Activated effector memory CD4-positive, alpha-beta T cell treated with anti-CD3 and anti-CD28 coated beads, Interleukin-2, amount 50 U/mL, for 16 hours (primary cell): ENCODE measurements around the gene CD6.

Experiments
- DNase-seq: peaks from one replicate; pipeline ENCODE4 v3.0.0-alpha.2; 2020

Gene CD6

DNA sequence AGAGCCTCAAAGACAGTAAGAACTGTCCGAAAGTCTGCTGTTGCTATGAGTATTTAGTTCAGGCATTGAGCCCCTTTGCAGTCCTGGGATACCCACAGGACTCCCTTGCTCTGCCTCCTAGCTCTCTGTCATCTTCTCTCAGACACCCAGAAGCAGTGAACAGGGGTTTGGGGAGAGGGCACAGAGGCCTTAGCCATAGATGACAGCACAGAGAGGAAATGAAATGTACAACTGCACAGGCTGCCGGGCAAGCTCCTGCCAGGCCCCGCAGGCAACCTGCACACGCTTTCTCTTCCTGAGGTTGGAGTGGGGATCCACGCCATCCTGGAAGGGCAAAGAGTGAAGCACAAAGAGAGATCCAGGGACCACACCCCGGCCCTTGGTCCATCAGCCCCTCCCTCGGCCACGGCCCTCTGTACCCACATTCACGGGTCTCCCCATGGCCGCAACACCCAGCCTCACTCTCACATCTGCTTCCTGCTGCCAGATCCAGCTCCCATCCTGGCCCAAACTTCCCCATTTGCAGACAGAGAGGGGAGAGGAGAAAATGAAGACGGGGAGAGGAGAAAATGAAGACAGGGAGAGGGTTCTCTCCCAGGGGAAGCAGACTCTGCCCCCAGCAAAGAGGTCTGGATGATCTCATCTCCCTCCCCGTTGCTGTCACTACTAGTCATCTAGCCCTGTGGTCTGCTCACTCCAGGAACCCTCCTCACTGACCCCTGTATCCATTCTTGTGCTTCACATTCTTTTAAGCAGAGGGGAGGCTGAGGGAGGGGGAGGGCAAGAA lies 40.7 kb downstream of the CD6 start:
- no peak for DNase-seq

DNA sequence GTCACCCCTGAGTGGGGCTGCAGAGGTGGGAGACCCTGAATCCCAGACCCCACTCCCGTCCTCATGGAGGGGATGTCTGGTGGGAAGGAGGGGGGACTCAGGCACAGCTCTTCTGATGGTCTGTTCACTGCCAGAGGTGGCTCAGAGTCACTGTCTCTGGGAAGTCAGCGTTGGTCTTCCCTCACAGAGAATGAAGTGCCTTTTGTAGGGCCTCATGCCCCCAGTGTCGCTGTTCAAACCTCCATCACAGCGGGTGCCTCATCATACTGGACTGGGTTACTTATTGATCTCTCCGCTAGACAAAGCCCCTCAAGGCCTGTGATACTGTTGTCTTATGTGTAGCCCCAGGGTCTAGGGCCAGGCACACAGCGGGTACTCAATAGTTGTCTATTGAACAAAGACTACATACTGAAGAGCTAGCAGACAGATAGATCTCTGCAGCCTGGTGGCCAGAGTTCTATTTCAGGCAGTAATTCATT lies 41.3 kb downstream of the CD6 start:
- no peak for DNase-seq

DNA sequence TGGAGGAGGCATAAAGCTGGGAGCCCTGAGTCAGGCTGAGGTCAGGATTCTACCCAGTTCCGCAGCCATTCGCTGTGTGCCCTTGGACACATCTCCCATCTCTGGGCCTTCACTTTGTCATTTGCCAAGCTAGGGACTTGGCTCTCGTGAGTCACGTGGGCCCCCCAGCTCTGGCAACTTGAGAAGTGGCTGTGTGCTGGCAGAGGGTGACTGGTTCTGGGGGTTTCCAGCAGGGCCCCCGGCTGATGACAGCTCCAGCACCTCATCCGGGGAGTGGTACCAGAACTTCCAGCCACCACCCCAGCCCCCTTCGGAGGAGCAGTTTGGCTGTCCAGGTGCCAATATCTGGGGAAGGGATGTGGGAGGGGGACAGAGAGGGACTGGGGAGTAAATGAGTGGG lies 46.6 kb downstream of the CD6 start:
- no peak for DNase-seq

DNA sequence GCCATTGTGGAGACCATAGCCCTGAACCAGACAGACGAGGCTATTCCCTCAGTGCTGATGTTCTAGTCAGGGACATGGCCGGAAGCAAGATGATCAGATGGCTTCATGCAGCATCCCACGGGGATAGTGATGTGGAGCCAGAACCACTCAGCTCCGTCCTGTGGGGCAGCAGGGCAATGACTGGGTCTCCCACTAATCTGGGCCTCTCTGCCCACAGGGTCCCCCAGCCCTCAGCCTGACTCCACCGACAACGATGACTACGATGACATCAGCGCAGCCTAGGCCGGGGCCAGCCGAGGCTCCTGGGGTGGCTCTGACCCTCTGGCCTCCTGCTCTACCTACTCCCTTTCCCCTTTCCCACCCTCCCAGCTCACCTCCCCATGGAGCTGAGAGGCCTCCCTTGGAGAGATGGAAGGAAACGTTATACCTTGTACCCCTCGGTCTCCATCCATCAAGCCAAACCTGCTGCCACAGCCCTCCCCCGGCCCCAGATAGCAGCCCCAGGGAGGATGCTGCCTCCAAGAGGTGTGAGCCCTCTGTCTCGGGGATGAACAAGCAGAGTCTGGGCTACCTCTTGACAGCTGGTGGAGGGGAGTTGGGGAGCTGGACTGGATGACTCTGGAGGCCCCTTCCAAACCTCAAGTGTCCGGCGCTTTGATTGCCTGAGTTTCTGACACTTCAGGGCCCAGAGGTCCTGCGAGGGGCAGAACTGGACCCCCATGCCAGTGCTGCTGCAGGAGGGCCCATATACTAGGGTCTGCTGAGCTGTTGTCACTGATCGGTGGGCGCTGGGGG lies 47.8 kb downstream of the CD6 start:
- no peak for DNase-seq

DNA sequence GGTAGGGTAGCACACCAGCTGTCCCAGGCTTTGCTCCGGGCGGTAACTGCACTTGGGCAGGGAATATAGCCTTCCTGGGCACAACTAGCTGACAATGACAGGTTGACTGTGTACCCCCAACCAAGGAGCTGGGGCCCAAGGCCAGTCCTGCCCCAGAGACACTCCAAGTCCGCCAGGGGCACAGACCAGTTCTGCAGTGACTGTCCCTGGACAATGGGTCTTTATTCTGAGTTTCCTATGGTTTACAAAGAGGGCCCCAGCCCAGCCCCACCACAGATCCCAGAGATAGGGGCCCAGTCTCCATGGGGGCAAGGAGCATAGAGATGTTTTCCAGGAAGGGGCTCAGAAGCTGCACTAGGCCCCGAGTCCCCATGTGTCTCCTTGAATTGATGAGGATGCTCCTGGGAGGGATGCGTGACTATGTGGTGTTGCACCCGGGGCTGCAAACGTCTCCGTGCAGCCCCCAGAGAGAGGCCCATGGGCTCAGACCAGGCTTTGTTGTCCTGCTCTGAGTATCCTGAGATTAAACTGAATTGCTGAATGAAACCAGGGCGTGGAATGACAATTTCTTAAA lies 48.4 kb downstream of the CD6 start:
- peak; percentile 62 for DNase-seq

DNA sequence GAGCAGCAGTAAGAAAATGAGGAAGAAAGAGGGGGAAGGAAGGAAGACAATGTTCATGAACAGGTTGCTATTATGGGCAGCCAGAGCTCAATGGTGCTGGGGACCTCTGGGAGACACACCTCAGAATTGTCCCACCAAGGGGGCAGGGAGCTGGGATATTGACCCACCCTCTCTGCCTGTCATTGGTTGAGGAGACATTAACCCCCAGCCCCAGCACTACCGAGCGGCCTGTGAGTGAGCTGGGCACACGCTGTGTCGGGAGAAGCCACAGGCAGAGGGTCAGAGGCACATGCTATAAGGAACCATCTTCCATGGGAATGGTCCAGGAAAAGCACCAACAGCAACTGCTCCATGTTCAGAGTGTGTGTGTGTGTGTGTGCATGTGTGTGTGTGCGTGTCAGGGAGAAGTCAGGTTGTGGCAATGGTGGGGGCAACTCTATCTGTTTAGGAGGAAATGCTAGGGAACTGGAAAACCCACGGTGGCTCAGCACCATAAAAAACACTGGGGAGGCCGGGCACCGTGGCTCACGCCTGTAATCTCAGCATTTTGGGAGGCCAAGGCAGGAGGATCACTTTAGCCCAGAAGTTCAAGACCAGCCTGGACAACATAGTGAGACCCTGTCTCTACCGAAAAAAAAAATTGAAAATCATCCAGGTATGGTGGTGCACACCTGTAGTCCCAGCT lies 49.2 kb downstream of the CD6 start:
- peak; percentile 63 for DNase-seq

DNA sequence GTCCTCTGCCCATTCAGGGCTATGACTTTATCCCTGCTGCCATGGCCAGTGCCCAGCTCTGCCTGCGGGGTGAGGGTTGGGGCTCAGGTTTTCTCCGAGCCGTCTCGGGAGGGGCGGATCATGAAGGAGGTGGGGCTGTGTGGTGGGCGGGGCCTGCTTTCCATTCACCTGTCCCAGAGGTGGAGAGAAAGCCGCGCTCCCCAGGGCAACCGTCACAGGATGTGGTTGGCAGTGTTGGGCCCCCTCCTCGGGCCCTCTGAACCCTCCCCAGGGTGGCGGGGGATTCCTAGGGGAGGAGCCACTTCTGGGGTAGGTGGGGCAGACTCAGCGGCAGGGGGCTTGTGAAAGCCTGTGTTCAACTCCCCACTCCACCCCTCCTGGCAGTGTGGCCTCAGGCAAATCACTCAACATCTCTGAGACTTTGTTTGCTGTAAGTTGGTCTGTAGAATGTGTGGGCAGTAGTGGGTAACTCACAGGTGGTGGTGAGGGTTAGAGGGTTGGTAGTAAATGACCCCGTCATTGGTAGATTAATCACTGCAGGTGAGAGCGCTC lies 50.3 kb downstream of the CD6 start:
- peak; percentile 95 for DNase-seq

DNA sequence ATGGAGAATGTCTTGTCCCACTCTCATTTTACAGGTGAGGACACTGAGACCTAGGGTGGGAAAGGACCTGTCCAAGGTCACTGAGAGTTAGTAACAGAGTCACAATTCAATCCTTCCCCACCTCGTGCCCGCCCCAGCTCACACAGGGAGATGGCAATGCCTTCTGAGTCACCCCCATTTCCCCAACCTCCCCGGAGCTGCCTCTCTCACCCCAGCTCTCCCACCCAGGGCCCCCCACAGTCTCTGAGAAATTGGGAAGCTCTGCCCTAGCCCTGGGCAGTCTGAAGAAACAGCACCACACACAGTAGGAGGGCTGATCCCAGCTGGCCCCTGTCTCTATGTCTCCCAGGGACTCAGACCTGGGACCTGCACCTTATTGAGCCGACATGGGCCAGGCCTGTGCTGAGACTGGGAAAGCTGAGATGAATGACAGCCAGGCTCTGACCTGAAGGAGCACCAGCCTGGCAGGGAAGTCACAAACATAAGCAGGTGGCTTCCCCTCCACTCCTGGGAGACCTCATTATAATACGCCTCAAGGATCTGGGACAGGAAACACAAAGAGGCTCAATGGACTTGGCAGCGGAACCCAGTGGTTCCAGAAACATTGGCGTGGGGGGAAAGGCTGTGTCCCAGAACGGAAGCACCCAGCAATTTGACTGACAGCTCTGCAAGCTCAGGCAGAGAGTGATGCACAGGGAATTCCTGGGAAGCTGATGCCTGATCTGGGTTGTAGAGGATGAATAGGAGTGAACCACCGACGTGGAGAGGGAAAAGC lies 51.0 kb downstream of the CD6 start:
- peak; percentile 75 for DNase-seq

DNA sequence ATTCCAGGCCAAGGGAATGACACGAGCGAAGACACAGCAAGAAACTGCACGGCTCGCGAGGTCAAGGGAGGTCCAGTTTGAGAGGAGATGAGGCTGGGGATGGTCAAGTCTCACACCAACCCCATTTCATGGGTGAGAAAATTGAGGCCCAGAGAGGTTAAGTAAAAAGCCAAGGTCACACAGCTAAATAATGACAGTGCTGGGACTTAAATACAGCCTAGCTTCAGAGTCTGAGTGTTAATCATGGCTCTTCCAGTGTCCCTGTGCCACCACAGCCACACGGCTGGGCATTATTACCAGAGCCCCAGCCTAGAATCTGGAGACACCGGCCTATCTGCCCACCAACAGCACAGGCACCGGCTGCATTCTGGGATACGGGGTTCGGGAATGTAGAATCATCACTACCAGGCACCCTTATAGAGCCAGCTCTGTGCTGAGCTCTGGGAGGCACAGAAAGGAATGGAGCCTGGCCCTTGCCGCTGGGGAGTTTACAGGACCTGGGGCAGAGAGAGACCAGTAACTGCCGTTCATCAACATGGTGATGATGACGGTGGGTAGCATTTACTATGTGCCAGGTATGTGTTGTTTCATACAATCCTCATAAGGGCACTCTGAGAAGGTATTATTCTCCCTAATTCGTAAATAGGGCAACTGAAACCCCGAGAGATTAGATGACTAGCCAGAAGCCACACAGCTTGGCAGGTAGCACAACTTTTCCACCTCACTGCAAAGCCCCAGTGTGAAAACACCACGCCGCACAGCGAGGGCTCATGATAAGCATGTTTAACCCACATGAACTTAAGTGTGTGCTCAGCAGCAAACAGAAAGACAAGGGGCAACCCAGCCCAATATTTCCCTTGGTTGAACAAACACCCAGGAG lies 51.8 kb downstream of the CD6 start:
- DNase-seq: peak; percentile 89

DNA sequence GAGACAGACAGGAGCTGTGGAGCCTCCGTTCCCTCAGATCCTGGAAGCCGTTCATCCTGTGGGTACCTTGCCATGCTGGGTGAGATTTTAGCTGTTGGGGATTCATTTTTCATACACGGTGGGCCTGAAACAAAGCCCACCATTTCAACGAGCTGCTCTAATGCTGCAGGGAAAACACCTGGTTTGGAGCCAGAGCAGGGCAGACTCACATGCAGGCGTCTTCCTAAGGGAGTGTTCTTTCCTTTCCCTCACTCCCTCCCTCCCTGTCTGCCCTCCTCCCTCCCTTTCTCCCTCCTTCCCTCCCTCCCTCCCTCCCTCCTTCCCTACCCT lies 52.5 kb downstream of the CD6 start:
- no peak for DNase-seq

DNA sequence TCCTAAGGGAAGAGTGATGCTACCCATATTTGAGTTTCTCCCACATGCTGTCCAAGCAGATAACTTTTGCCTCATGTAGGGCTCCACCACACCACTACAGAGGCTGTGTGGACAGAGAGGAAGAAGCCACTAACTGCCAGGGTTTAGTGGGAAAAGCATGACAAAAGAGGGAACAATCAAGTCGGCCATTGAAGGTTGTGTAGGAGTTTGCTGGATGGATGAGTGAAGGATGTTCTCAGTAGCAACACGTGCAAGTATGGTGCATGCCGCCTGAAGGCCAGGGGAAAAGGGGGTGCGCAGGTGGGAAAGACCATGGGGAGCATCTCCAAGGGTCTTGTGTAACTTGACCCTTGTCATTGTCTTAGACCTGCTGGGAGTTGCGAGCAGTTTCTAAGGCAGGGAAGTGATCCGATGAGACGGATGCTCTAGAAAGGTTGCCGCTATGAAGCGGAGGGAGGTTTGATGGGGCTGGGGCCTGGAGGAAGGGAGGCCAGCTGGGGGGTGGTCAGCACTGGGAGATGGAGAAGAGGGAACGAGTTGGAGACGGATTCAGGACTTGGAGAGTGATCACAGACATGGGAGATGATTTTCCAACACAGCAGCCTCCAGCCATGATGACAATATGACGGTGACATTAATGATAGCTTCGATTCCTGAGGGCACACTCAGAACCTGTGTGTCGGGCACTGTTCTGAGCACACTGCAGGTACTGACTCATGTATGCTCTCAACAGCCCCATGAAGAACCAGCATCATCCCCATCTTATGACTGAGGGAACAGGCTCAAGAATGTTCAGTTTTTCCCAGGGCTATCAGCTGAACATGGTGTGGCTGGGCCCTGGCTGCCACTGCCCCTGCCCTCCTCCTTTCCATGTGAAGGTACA lies 53.7 kb downstream of the CD6 start:
- DNase-seq: peak; percentile 62

DNA sequence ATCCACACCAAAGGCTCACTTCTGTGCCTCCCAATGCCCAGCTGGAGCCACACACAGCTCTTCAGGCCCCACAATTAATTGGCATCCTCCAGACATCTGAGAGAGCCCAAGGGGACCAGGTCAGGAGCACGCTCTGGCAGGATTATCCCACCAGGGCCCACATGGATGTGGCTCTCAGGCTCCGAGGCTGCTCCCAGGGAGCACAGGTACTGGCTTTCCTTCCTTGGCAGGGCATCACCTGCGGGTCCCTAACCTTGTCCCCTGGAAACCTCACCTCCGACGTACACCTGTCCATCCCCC lies 54.3 kb downstream of the CD6 start:
- DNase-seq: no peak

DNA sequence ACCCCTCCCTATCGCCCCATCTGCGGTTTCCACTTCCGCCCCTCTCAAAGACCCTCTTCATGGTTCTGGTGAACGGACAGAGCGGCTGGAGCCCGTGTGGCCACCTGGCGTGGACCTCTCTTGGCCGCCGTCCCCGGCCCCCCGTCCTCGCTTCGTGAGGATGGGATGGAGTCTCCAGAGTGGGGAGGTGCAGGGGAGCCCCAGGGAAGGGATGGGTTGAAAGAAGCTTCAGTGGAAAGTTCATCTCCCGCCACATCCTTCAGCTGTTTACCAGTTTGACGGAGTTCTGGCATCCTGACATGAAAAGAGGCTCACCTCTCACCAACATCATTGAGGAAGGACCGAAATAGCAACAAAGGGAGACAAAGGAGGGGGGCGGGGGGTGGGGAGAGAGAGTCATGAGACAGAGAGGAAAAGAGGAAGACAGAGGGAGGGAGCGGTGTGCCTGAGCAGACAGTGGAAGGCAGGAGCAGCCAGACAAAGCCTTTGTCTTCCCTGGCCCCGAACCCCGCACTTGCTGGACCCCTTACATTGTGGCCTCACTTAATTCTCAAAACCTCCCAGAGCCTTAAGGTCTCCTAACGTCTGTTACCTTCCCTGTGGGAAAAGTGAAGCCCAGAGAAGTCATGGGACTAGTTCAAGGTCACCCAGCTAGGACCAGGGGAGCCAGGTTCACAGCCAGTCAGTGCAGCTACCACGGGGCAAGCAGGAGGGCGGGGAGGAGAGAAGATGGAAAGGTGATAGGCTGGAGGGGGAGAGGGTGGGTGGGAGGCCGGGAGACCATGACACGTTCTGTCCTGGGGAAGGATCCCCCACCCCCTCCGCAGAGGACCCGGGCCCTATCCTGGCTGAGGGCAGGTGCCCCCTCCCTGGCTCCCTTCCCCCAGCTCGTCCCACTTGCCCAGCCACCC lies 54.9 kb downstream of the CD6 start:
- DNase-seq: peak; percentile 80

DNA sequence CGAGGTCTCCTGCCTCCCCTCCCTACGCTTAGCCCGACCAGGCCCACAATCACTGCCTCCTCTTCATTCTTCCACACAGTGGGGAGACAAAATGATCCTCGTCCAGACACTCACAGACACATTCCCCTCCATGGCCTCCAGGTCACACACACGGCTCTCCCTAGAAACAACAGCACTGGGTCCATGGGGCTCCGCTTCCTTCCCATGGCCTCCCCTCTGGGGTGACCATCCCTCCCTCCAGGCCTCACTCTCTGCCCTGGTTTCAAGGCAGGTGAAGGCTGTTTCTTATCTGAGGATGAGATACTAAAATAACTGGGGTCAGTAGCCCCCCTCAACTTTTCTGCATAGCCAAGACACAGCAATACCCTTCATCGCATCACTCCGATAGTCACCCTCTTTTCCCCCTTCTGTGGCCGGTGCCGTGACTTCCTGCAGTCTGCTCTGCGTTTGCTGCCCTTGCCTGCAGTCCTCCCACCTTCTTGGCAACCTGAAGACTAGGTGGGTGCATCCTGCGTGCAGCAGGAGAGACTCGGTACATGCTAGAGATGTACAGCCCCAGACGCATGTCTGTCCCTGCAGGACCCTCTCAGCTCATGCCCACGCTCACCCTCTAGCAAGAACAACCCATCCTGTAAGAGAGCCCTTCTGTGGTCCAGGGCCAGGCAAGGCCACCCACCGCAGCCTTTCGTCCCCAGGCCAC lies 55.8 kb downstream of the CD6 start:
- DNase-seq: peak; percentile 78

DNA sequence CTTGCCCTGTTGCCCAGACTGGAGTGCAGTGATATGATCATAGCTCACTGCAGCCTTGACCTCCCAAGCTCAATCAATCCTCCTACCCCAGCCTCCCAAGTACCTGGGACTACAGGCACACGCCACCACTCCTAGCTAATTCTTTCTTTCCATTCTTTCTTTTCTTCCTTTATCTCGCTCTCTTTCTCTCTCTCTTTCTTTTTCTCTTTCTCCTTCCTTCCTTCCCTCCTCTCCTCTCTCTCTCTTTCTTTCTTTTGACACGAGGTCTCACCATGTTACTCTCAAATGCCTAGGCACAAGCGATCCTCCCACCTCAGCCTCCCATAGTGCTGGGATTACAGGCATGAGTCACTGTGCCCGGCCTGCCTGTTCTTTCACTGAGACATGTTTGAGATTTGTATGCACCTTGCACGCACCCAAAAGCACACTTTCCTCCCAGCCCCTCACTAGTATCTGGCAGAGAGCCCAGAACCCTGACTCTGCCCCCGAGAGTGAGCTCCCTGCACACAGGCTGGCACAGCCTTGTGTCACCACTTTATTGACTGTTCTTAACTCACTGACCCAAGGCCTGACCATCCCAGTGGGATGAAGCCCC lies 56.8 kb downstream of the CD6 start:
- peak; percentile 86 for DNase-seq

DNA sequence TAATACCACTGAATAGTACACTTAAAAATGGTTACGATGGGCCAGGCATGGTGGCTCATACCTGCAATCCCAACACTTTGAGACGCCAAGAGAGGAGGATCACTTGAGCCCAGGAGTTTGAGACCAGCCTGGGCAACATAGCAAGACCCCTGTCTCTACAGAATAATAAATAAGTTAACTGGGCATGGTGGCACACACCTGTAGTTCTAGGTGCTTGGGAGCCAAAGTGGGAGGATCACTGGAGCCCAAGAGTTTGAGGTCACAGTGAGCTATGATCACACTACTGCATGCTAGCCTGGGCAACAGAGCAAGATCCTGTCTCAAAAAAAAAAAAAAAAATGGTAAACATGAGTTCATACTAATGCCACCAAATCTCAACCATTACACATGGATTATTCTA lies 61.3 kb downstream of the CD6 start:
- DNase-seq: no peak

DNA sequence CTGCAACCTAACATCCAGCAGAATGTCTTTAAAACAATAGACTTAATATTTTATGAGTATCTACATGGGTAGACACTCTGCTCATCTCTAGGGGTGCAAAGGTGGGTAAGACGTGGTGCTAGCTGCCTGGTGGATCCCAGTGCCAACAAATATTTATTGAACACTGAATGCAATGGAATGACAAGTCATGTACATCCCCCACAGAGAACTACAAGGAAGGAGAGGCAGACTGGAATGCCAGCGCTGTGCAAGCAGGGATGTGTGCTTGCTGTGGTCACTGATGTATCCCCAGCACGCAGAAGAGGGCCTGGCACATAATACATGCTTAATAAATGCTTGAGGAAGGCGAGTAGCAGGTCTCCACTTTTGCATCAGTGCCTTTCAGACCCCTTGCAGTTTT lies 61.9 kb downstream of the CD6 start:
- no peak for DNase-seq

DNA sequence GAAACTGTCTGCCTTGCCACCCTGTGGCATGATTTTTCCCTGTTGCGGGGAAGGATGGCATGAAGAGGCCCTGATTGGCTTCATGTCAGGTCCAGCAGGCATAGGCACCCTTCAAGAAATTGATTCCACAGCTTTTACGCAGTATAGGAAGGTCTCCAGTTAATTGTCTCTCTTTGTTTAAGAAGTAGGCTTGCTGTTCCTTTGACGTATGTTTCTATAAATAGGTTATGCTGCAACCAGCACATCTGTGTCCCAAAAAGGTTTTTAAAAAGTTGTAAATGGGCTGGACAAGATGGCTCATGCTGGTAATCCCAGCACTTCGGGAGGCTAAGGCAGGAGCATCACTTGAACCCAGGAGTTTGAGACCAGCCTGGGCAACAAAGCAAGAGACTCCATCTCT lies 62.6 kb downstream of the CD6 start:
- no peak for DNase-seq
